Activated CD4-positive, alpha-beta T cell treated with anti-CD3 and anti-CD28 coated beads, Interleukin-10, Interleukin-2, amounts not matched to agents 100 ng/mL and 50 ng/mL, durations not matched to agents 16 hours and 8 hours (primary cell): Measurements from ENCODE around the gene NRIP1.
"Not testable (repeated sequence)": the region's sequence is repeated elsewhere in the genome, so short reads cannot be mapped to it uniquely, and the experiment has no call there.

Source experiments
- DNase-seq: peaks from one replicate; pipeline ENCODE4 v3.0.0-alpha.2; 2020

NRIP1 gene

GRCh38 chr21:15037095-15037899 lies 27.5 kb downstream of the NRIP1 start:
- no peak for DNase-seq

- no peak for DNase-seq
Observed at GRCh38 chr21:15036189-15036588, 28.6 kb downstream of the NRIP1 start.

- no peak for DNase-seq
Observed at GRCh38 chr21:15034126-15034853, 30.5 kb downstream of the NRIP1 start.

GRCh38 chr21:15031790-15032357 lies 32.9 kb downstream of the NRIP1 start:
- DNase-seq = no peak

- not testable (repeated sequence) for DNase-seq
Observed at GRCh38 chr21:15031362-15031761, 33.4 kb downstream of the NRIP1 start.

GRCh38 chr21:15030861-15031260 lies 33.9 kb downstream of the NRIP1 start:
- not testable (repeated sequence) for DNase-seq

GRCh38 chr21:15029077-15029476 lies 35.7 kb downstream of the NRIP1 start:
- no peak for DNase-seq

- no peak for DNase-seq
Observed at GRCh38 chr21:15028186-15028585, 36.6 kb downstream of the NRIP1 start.

GRCh38 chr21:15027056-15027455 lies 37.7 kb downstream of the NRIP1 start:
- DNase-seq = no peak

- DNase-seq = no peak
Observed at GRCh38 chr21:15026370-15026769, 38.4 kb downstream of the NRIP1 start.

GRCh38 chr21:15023776-15024175 lies 41.0 kb downstream of the NRIP1 start:
- no peak for DNase-seq

- no peak for DNase-seq
Observed at GRCh38 chr21:15022608-15023261, 42.1 kb downstream of the NRIP1 start.

GRCh38 chr21:15020797-15021196 lies 44.0 kb downstream of the NRIP1 start:
- no peak for DNase-seq

- no peak for DNase-seq
Observed at GRCh38 chr21:15018382-15018781, 46.4 kb downstream of the NRIP1 start.

- DNase-seq = no peak
Observed at GRCh38 chr21:15015622-15016471, 49.0 kb downstream of the NRIP1 start.

GRCh38 chr21:15014221-15014620 lies 50.6 kb downstream of the NRIP1 start:
- no peak for DNase-seq

- DNase-seq = no peak
Observed at GRCh38 chr21:15011967-15012366, 52.8 kb downstream of the NRIP1 start.

- no peak for DNase-seq
Observed at GRCh38 chr21:15010645-15011044, 54.2 kb downstream of the NRIP1 start.

- no peak for DNase-seq
Observed at GRCh38 chr21:15009837-15010363, 54.9 kb downstream of the NRIP1 start.

- DNase-seq = no peak
Observed at GRCh38 chr21:15007716-15008296, 57.0 kb downstream of the NRIP1 start.

- DNase-seq = no peak
Observed at GRCh38 chr21:15006594-15007230, 58.1 kb downstream of the NRIP1 start.
